Bone marrow (tissue), 2 donors: ENCODE measurements around the gene COPZ2.
"Not testable (repeated sequence)": the region's sequence is repeated elsewhere in the genome, so short reads cannot be mapped to it uniquely, and the experiment has no call there.

Experiments
- DNase-seq, 2 donors: peaks; one replicate each; lab custom pipeline; 2025; lab: John Stamatoyannopoulos, UW

Gene COPZ2

GRCh38 chr17:48037036-48037837, at the start of gene COPZ2:
Gene COPZ2, minus strand, starts transcription at chr17:48037797. Its CDS starts 20 bp downstream, at chr17:48037777.
- peak in 1 of 2 donors; percentile 56 for DNase-seq

- DNase-seq = no peak
Measured at GRCh38 chr17:48084932-48085331, 47.3 kb upstream of the COPZ2 start.

GRCh38 chr17:48081858-48082257, 44.3 kb upstream of the COPZ2 start:
- DNase-seq = no peak

- DNase-seq = not testable (repeated sequence)
Measured at GRCh38 chr17:48077152-48077551, 39.6 kb upstream of the COPZ2 start.

- DNase-seq = peak; percentile 8 to 9
Measured at GRCh38 chr17:48074322-48075081, 36.9 kb upstream of the COPZ2 start.

GRCh38 chr17:48073566-48074094, 36.0 kb upstream of the COPZ2 start:
- DNase-seq = not testable (repeated sequence)

GRCh38 chr17:48072811-48073210, 35.2 kb upstream of the COPZ2 start:
- DNase-seq = not testable (repeated sequence)

- DNase-seq = no peak
Measured at GRCh38 chr17:48071654-48072053, 34.1 kb upstream of the COPZ2 start.

GRCh38 chr17:48070195-48070594, 32.6 kb upstream of the COPZ2 start:
- no peak for DNase-seq

- no peak for DNase-seq
Measured at GRCh38 chr17:48068491-48068961, 30.9 kb upstream of the COPZ2 start.

- not testable (repeated sequence) for DNase-seq
Measured at GRCh38 chr17:48067808-48068207, 30.2 kb upstream of the COPZ2 start.

- DNase-seq = no peak
Measured at GRCh38 chr17:48067245-48067644, 29.6 kb upstream of the COPZ2 start.

- DNase-seq = no peak
Measured at GRCh38 chr17:48066656-48067055, 29.1 kb upstream of the COPZ2 start.

GRCh38 chr17:48066192-48066591, 28.6 kb upstream of the COPZ2 start:
- DNase-seq = no peak

- no peak for DNase-seq
Measured at GRCh38 chr17:48064638-48065037, 27.0 kb upstream of the COPZ2 start.

GRCh38 chr17:48062273-48062672, 24.7 kb upstream of the COPZ2 start:
- no peak for DNase-seq

- no peak for DNase-seq
Measured at GRCh38 chr17:48060249-48060648, 22.7 kb upstream of the COPZ2 start.

- no peak for DNase-seq
Measured at GRCh38 chr17:48059125-48059668, 21.6 kb upstream of the COPZ2 start.

- no peak for DNase-seq
Measured at GRCh38 chr17:48058393-48059124, 21.0 kb upstream of the COPZ2 start.

- no peak for DNase-seq
Measured at GRCh38 chr17:48057626-48058025, 20.0 kb upstream of the COPZ2 start.

- DNase-seq = no peak
Measured at GRCh38 chr17:48056879-48057278, 19.3 kb upstream of the COPZ2 start.

GRCh38 chr17:48056246-48056745, 18.7 kb upstream of the COPZ2 start:
- no peak for DNase-seq
